ENCODE measurements around the gene PTPRD.

PTPRD gene

DNA sequence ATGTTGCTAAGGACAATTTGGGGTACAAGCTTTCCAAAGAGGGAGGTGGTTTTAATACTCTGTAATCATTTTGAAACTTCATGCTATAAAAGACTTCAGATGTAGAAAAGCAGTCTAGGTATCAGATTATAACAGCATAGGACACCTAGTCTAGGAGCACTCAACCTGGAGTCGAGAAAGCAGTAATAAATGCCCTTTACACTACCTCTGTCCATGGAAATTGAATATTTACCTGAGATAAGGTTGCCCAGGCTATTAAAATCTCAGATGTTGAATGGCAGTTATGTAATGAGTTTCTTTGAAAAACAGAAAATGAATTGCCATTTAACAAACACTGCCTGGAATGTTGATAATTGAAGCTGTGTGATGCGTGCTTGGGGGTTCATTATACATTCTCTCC lies 2251.4 kb downstream of the PTPRD start:
- DNase-seq (ENCODE audit: low read depth) = no peak
- no peak overlapping the region for H3K4me3 ChIP-seq (ENCODE audit: low read length)
- no peak for TF ChIP-seq CTCF (IDR thresholded peaks at IDR 0.05; ENCODE audit: insufficient read depth, low read depth, low read length, missing control alignments)

- DNase-seq (ENCODE audit: low read depth) = no peak
- no peak for TF ChIP-seq CTCF (IDR thresholded peaks at IDR 0.05; ENCODE audit: insufficient read depth, low read depth, low read length, missing control alignments)
- no peak overlapping the region for H3K4me3 ChIP-seq (ENCODE audit: low read length)
Observed at GRCh38 chr9:8356406-8356805, 2256.4 kb downstream of the PTPRD start.

DNA sequence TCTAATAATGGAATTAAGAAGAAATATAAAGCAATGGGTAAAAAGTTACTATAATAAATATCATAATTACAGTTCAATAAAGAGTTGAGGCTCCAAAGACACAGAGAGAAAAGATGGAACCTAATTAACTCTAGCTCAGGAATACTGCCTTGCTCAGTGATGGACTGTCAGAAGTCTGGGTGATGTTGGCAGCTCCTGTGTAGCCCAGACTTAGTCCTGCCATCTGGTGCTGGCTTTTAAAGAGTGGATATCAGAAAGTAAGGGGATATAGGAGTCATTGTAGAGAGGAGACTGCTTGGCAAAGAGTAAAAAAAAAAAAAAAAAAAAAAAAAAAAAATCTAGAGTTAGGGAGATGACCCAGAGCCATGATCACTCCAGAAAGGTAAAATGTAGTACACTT lies 2261.4 kb downstream of the PTPRD start:
- H3K4me3 ChIP-seq (ENCODE audit: low read length) = no peak overlapping the region
- TF ChIP-seq CTCF (IDR thresholded peaks at IDR 0.05; ENCODE audit: insufficient read depth, low read depth, low read length, missing control alignments) = no peak
- DNase-seq (ENCODE audit: low read depth) = no peak

DNA sequence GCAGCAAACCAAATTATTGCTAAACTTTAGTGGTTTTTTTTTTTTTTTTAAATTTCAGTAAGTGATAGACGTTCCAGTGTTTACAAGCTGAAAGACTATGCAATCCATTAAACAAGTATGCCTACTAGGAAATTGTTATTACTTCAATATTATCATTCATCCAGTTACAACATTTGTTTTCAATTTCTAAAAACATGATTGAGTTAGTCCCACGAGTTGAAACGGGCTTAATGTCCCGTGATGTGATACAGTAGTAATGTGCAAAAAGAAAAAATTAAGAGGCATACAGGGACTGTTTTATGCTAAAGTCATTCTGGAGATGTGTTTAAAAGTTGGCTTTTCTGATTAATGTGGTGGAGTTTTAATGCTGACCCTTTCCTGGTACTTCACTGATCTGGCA lies 2262.9 kb downstream of the PTPRD start:
- no peak for TF ChIP-seq CTCF (IDR thresholded peaks at IDR 0.05; ENCODE audit: insufficient read depth, low read depth, low read length, missing control alignments)
- DNase-seq (ENCODE audit: low read depth) = no peak
- H3K4me3 ChIP-seq (ENCODE audit: low read length) = no peak overlapping the region

DNA sequence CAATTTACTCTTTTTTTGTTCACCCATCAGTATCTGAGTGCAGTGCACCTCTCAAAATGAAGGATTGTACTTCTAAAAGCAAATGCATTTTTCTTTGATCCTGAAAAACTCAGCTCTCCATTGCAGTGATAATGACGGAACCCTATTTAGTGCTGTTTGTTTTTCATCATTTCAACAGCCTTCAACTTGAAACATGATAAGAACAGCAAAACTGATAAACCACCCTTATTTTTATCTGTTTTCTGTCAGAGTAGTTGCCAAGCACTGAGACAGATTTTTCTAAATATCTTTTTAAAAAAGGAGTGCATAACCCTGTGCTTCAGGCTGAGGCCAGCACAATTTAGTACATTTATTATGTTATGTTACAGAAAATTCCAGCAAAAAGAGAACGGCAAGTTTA lies 2263.4 kb downstream of the PTPRD start:
- DNase-seq (ENCODE audit: low read depth) = no peak
- no peak for TF ChIP-seq CTCF (IDR thresholded peaks at IDR 0.05; ENCODE audit: insufficient read depth, low read depth, low read length, missing control alignments)
- H3K4me3 ChIP-seq (ENCODE audit: low read length) = no peak overlapping the region

- no peak for DNase-seq (ENCODE audit: low read depth)
- no peak overlapping the region for H3K4me3 ChIP-seq (ENCODE audit: low read length)
- TF ChIP-seq CTCF (IDR thresholded peaks at IDR 0.05; ENCODE audit: insufficient read depth, low read depth, low read length, missing control alignments) = no peak
Observed at GRCh38 chr9:8348756-8349155, 2264.0 kb downstream of the PTPRD start.

DNA sequence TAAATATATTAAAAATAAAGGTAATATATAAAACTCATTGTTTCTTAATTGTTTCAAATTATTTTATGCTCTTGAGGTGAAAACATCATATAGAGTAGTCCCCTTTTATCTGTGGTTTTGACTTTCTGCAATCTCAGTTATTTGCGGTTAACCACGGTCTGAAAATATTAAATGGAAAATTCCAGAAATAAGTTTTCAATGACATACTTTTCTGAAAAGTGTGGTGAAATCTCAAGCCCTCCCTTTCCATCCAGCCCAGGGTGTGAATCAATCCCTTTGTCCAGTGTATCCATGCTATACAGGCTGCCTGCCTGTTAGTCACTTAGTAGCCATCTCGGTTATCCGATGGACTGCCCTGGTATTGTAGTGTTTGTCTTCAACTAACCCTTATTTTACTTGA lies 2266.5 kb downstream of the PTPRD start:
- H3K4me3 ChIP-seq (ENCODE audit: low read length) = no peak overlapping the region
- no peak for DNase-seq (ENCODE audit: low read depth)
- TF ChIP-seq CTCF (IDR thresholded peaks at IDR 0.05; ENCODE audit: insufficient read depth, low read depth, low read length, missing control alignments) = no peak

Measured in epithelial cell of esophagus (primary cell).